ENCODE data around the gene HS3ST1.

GRCh38 chr4:11418610-11419009 is 10.1 kb downstream of the HS3ST1 start:
- TF ChIP-seq CTCF (IDR thresholded peaks at IDR 0.05) (no peak), POLR2A (IDR thresholded peaks at IDR 0.05) (no peak), POLR2AphosphoS5 (IDR thresholded peaks at IDR 0.05) (no peak)

Data from prostate gland (tissue), 2 donors.